ENCODE data around the gene IMPDH2. TPM values are rescaled to one million over a fixed set of nuclear protein-coding genes. Genes with fewer than 3 reads are reported as not detected.
A peak's percentile ranks its signal among the peaks of the same experiment; 100 is the strongest.

Gene IMPDH2
- total RNA-seq, 4 donors from 2014 or later, result 205 to 275 (median 222) TPM

GRCh38 chr3:48991851-48992545, 37.2 kb downstream of the IMPDH2 start:
- intact Hi-C loops (cut with DNase I; ENCODE audit: low total_unique reads), result no loop called here
- no peak for TF ChIP-seq POLR2A (IDR thresholded peaks at IDR 0.05)
- TF ChIP-seq, protein P1, sequence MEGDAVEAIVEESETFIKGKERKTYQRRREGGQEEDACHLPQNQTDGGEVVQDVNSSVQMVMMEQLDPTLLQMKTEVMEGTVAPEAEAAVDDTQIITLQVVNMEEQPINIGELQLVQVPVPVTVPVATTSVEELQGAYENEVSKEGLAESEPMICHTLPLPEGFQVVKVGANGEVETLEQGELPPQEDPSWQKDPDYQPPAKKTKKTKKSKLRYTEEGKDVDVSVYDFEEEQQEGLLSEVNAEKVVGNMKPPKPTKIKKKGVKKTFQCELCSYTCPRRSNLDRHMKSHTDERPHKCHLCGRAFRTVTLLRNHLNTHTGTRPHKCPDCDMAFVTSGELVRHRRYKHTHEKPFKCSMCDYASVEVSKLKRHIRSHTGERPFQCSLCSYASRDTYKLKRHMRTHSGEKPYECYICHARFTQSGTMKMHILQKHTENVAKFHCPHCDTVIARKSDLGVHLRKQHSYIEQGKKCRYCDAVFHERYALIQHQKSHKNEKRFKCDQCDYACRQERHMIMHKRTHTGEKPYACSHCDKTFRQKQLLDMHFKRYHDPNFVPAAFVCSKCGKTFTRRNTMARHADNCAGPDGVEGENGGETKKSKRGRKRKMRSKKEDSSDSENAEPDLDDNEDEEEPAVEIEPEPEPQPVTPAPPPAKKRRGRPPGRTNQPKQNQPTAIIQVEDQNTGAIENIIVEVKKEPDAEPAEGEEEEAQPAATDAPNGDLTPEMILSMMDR (IDR thresholded peaks at IDR 0.05), result no peak
- no peak overlapping the region for H3K4me3 ChIP-seq (ENCODE audit: low read depth, poor library complexity, severe bottlenecking)
- DNase-seq (ENCODE audit: low spot score in 2 of 2), result no peak
- WGBS, 2 donors, result 58 to 65% methylated on average over 5 of the region's 5 CpGs

- TF ChIP-seq, protein P1 (IDR thresholded peaks at IDR 0.05), result no peak
- TF ChIP-seq POLR2A (IDR thresholded peaks at IDR 0.05), result no peak
- no peak for DNase-seq (ENCODE audit: low spot score in 2 of 2)
- intact Hi-C loops (cut with DNase I; ENCODE audit: low total_unique reads), result no loop called here
- peak overlapping the region; percentile 61 for H3K4me3 ChIP-seq (ENCODE audit: low read depth, poor library complexity, severe bottlenecking)
- WGBS, 2 donors, result 14 to 23% methylated on average over 22 to 36 of the region's 40 CpGs
Observed at GRCh38 chr3:48990636-48991469, 38.3 kb downstream of the IMPDH2 start.

GRCh38 chr3:48989796-48990635, 39.2 kb downstream of the IMPDH2 start, which contains the start of gene P4HTM:
P4HTM (plus strand) TSS chr3:48990241; CDS start chr3:48990257, 16 bp downstream.
- intact Hi-C loops (cut with DNase I; ENCODE audit: low total_unique reads), result loop anchor here (10.0 kb wide), 2 partner anchors 175 to 465 kb away; partner anchors contain the start of gene CCDC71

GRCh38 chr3:48989126-48989795, 39.9 kb downstream of the IMPDH2 start:
- DNase-seq (ENCODE audit: low spot score in 2 of 2), result no peak
- peak overlapping the region; percentile 61 for H3K4me3 ChIP-seq (ENCODE audit: low read depth, poor library complexity, severe bottlenecking)
- intact Hi-C loops (cut with DNase I; ENCODE audit: low total_unique reads), result loop anchor here (10.0 kb wide), 2 partner anchors 176 to 466 kb away; partner anchors contain the start of gene CCDC71
- TF ChIP-seq, protein P1 (IDR thresholded peaks at IDR 0.05), result no peak
- TF ChIP-seq POLR2A (IDR thresholded peaks at IDR 0.05), result no peak
- WGBS, 2 donors, result 5 to 9% methylated on average over 21 of the region's 21 CpGs

More at GRCh38 chr3:48989796-48990635, 39.2 kb downstream of the IMPDH2 start, which contains the start of gene P4HTM:
- DNase-seq (ENCODE audit: low spot score in 2 of 2), result peak; percentile 84 to 97
- peak within 1 kb of the TSS; percentile 61 for H3K4me3 ChIP-seq (ENCODE audit: low read depth, poor library complexity, severe bottlenecking)
- 0% methylated on average over 23 to 34 of the region's 91 CpGs for WGBS, 2 donors
- no peak for TF ChIP-seq POLR2A (IDR thresholded peaks at IDR 0.05)
- TF ChIP-seq, protein P1 (IDR thresholded peaks at IDR 0.05), result no peak

All from lower leg skin (tissue), 4 donors.